Body of pancreas (tissue), 4 donors: ENCODE measurements around the gene COL5A2.
A peak's percentile ranks its signal among the peaks of the same experiment; 100 is the strongest.

ENCODE experiments used
- POLR2A ChIP-seq, 3 donors: fragments of 450-650 bp; IDR thresholded peaks; one replicate each; pipeline ENCODE4 v1.6.1; 2016; ENCODE audit warnings: antibody characterized with exemption in 3 of 3, mild to moderate bottlenecking in 2 of 3
- TF ChIP-seq, protein P1 (sequence below), 7 experiments: fragments of 450-650 bp in 4 of 7; fragments of 200-600 bp in 3 of 7; sonication (generic) in 3 of 7; IDR thresholded peaks; one replicate each; pipeline ENCODE4 v1.5.1; 2016 to 2019; ENCODE audit warnings: antibody characterized with exemption in 7 of 7

- no peak for TF ChIP-seq POLR2A (IDR thresholded peaks at IDR 0.05)
- TF ChIP-seq, protein P1, sequence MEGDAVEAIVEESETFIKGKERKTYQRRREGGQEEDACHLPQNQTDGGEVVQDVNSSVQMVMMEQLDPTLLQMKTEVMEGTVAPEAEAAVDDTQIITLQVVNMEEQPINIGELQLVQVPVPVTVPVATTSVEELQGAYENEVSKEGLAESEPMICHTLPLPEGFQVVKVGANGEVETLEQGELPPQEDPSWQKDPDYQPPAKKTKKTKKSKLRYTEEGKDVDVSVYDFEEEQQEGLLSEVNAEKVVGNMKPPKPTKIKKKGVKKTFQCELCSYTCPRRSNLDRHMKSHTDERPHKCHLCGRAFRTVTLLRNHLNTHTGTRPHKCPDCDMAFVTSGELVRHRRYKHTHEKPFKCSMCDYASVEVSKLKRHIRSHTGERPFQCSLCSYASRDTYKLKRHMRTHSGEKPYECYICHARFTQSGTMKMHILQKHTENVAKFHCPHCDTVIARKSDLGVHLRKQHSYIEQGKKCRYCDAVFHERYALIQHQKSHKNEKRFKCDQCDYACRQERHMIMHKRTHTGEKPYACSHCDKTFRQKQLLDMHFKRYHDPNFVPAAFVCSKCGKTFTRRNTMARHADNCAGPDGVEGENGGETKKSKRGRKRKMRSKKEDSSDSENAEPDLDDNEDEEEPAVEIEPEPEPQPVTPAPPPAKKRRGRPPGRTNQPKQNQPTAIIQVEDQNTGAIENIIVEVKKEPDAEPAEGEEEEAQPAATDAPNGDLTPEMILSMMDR (IDR thresholded peaks at IDR 0.05), result peak; percentile 53 to 92 (median 87)
Observed at GRCh38 chr2:189142893-189143759, 36.4 kb downstream of the COL5A2 start.
